Gastrocnemius medialis (tissue), 4 donors: ENCODE results near the gene AFTPH. TPM values are rescaled to one million over a fixed set of nuclear protein-coding genes. Genes with fewer than 3 reads are reported as not detected.
A peak's percentile ranks its signal among the peaks of the same experiment; 100 is the strongest.

Experiments
- ATAC-seq, 2 donors: fragments of 150-250 bp; one replicate each; pipeline ENCODE4 v1.9.1; 2016
- DNase-seq, 2 donors: peaks; one replicate each; pipeline ENCODE4 v3.0.0-alpha.2; 2019
- H3K27ac ChIP-seq, 4 donors: fragments of 200-600 bp; sonication (generic); 1 replicate in 1 of 4; 2 replicates in 3 of 4; pipeline ENCODE4 v1.5.1; 2016 to 2018; ENCODE audit warnings: mild to moderate bottlenecking in 2 of 4, moderate library complexity in 1 of 4
- H3K27me3 ChIP-seq, 3 donors: fragments of 200-600 bp; sonication (generic) in 2 of 3; 1 replicate in 1 of 3; 2 replicates in 2 of 3; pipeline versions ENCODE4 v1.5.1 to v1.6.0; 2016 to 2019; ENCODE audit warnings: mild to moderate bottlenecking in 1 of 3, moderate library complexity in 1 of 3
- H3K36me3 ChIP-seq, 2 donors: fragments of 200-600 bp; sonication (generic) in 1 of 2; one replicate each; pipeline ENCODE4 v1.5.1; 2017 to 2018
- H3K4me1 ChIP-seq, 2 donors: fragments of 200-600 bp; sonication (generic) in 1 of 2; one replicate each; pipeline ENCODE4 v1.5.1; 2016 to 2017; ENCODE audit warnings: mild to moderate bottlenecking in 2 of 2
- H3K4me3 ChIP-seq, 4 donors: fragments of 200-600 bp; sonication (generic) in 3 of 4; 1 replicate in 1 of 4; 2 replicates in 3 of 4; pipeline ENCODE4 v1.5.1; 2016 to 2019; ENCODE audit warnings: mild to moderate bottlenecking in 2 of 4
- H3K9me3 ChIP-seq, 3 donors: fragments of 200-600 bp; sonication (generic) in 2 of 3; 1 replicate in 1 of 3; 2 replicates in 2 of 3; pipeline ENCODE4 v1.5.1; 2016 to 2019
- POLR2A ChIP-seq, 2 donors: fragments of 450-650 bp; IDR thresholded peaks; one replicate each; pipeline ENCODE4 v1.6.1; 2017; ENCODE audit warnings: antibody characterized with exemption in 2 of 2, mild to moderate bottlenecking in 2 of 2, moderate library complexity in 2 of 2
- in situ Hi-C, 4 donors: fragments of 200-750 bp; cut with MboI; loops; one replicate each; pipeline versions ENCODE4 v1.15.0 to v1.8.0; 2017; ENCODE audit warnings: low sequenced_read_pairs in 4 of 4
- intact Hi-C: fragments of 100-400 bp; cut with DNase I; formaldehyde crosslinking; loops from one replicate; pipeline ENCODE4 v1.15.1; 2023; ENCODE audit warnings: low total_unique reads
- microRNA-seq, 2 donors: library from miRNA; unstranded; fragments of <30 nt; microRNA quantifications; one replicate each; pipeline ENCODE4, GENCODE V29; 2016; ENCODE audit warnings: borderline replicate concordance in 2 of 2
- total RNA-seq, 4 donors: library from RNA; depleted of rRNA; stranded (reverse); fragments of >200 nt; gene quantifications; one replicate each; pipeline versions ENCODE4 v1.1.0 to v1.2.3, GENCODE V29; 2016
- TF ChIP-seq, protein P1 (sequence below), 5 experiments: fragments of 450-650 bp in 3 of 5; fragments of 200-600 bp in 2 of 5; sonication (generic) in 2 of 5; IDR thresholded peaks in 4 of 5; conservative IDR thresholded peaks in 1 of 5; 1 replicate in 4 of 5; 2 replicates in 1 of 5; pipeline ENCODE4 v1.5.1; 2016 to 2019; ENCODE audit warnings: antibody characterized with exemption in 5 of 5, mild to moderate bottlenecking in 3 of 5, moderate library complexity in 3 of 5

Gene AFTPH
- total RNA-seq, 4 donors from 2014 or later, result 13.9 to 18.1 (median 14.8) TPM

DNA sequence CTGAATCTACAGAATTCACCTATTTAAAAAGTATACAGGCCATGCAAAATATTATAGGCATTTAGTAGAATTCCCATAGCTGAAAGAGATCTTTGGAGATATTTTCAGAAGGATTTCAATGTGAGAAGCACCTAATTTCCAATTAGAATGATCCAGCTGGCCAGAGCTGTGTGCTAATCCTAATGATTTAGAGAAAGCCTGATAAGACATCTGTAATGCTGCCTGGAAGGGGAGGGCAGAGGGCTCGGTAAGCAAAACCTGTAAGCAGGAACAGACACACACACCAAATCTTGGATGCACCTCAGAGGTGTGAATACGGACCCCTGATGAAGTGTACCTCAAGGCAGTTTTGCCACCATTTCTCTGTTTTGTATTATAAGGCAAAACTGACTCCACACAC is 115.6 kb downstream of the AFTPH start:
- Histone ChIP-seq H3K27ac (no peak overlapping the region), H3K4me3 (no peak overlapping the region), H3K4me1 (peaks cover 40 to 44% of the 10 kb centered on the region in 2 donors), H3K9me3 (no peaks in the 10 kb centered on the region), H3K36me3 (peaks cover 0 to 19% of the 10 kb centered on the region in 2 donors), H3K27me3 (no peaks in the 10 kb centered on the region)
- ATAC-seq (no peak), DNase-seq (no peak)
- TF ChIP-seq, protein P1, sequence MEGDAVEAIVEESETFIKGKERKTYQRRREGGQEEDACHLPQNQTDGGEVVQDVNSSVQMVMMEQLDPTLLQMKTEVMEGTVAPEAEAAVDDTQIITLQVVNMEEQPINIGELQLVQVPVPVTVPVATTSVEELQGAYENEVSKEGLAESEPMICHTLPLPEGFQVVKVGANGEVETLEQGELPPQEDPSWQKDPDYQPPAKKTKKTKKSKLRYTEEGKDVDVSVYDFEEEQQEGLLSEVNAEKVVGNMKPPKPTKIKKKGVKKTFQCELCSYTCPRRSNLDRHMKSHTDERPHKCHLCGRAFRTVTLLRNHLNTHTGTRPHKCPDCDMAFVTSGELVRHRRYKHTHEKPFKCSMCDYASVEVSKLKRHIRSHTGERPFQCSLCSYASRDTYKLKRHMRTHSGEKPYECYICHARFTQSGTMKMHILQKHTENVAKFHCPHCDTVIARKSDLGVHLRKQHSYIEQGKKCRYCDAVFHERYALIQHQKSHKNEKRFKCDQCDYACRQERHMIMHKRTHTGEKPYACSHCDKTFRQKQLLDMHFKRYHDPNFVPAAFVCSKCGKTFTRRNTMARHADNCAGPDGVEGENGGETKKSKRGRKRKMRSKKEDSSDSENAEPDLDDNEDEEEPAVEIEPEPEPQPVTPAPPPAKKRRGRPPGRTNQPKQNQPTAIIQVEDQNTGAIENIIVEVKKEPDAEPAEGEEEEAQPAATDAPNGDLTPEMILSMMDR (IDR thresholded peaks at IDR 0.05 in 4 of 5, conservative IDR thresholded peaks at IDR 0.05 in 1 of 5), result no peak
- no peak for TF ChIP-seq POLR2A (IDR thresholded peaks at IDR 0.05)
- in situ Hi-C loops, result loop anchor here in 2 of 4 donors (10.0 to 25.0 kb wide), 2 partner anchors 225 to 398 kb away; no protein-coding TSS in a partner anchor
- intact Hi-C loops, result loop anchor here (5.0 to 10.0 kb wide), 2 partner anchors 307 to 1795 kb away; partner anchors contain the start of gene MEIS1

DNA sequence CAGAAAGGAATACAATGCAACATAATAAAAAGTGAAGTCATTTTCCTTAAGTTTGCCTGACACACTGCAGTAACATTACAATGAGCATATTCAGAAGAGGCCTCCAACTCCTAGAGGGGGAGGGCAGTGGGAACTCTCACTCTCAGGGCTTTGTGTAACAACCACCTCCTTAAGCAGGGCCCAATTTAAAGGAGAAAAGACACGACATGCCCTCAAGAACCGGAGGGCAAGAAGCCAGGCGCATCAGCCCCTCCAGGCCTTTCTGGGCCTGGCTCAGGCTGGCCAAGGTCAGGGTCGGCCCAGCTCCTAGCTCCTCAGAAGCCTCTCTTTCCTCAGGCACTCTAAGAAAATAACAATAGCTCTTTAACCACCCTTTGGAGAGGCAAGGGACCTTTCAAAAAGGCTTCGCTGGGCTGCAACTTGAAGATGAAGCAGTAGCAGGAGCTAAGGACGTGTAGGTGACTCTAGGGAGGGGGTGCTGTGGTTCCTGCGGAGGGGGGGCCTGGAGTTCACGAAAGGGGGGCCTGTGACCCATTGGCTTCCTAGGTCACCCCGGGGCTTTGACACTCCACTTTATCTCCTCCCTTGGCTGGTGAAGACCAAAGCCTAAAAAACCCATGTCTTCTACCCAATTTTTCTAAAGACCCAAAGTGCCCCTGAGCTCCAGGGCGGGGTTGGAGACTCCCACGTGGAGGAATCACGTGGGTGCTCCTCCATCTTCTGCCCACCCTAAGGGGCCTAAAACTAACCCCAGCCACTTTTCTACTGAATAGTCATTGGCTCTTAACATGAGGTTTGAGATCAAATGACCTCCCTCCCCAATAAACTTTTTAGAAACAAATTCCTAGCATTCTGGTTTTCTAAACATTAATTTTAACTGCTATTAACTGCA is 116.3 kb downstream of the AFTPH start:
- Histone ChIP-seq H3K4me3 (no peak overlapping the region), H3K36me3 (peaks cover 0 to 12% of the 10 kb centered on the region in 2 donors), H3K27ac (peak overlapping the region in 2 of 4 donors; percentile 1 to 2), H3K27me3 (no peaks in the 10 kb centered on the region), H3K4me1 (peaks cover 41 to 47% of the 10 kb centered on the region in 2 donors), H3K9me3 (no peaks in the 10 kb centered on the region)
- no peak for ATAC-seq
- intact Hi-C loops, result loop anchor here (5.0 to 10.0 kb wide), 2 partner anchors 308 to 1794 kb away; partner anchors contain the start of gene MEIS1
- no peak for TF ChIP-seq POLR2A (IDR thresholded peaks at IDR 0.05)
- in situ Hi-C loops, result loop anchor here in 2 of 4 donors (10.0 to 25.0 kb wide), 2 partner anchors 224 to 397 kb away; no protein-coding TSS in a partner anchor
- no peak for DNase-seq

DNA sequence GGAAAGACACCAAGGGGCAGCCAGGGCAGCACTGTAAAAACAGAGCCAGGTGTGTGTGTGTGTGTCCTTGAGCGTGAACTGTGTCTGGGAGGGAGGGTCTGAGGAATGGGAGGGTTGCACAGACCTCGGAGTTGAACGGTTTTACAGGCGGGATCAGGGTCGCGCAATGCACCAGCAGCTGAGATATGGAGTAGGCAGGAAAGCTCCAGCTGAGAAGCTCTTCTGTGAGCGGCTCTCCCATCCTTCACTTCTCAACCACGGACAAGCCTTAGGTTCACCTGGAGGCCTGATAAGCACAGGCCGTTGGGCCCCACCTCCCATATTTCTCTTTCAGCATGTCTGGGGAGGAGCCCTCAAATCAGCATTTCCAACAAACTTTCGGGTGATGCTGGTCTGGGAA is 117.5 kb downstream of the AFTPH start:
- Histone ChIP-seq H3K4me1 (peaks cover 52 to 59% of the 10 kb centered on the region in 2 donors), H3K9me3 (no peaks in the 10 kb centered on the region), H3K4me3 (no peak overlapping the region), H3K27ac (no peak overlapping the region), H3K36me3 (no peaks in the 10 kb centered on the region), H3K27me3 (no peaks in the 10 kb centered on the region)
- no peak for ATAC-seq
- in situ Hi-C loops, result loop anchor here in 2 of 4 donors (10.0 to 25.0 kb wide), 2 partner anchors 223 to 396 kb away; no protein-coding TSS in a partner anchor
- no peak for TF ChIP-seq POLR2A (IDR thresholded peaks at IDR 0.05)
- TF ChIP-seq, protein P1 (IDR thresholded peaks at IDR 0.05 in 4 of 5, conservative IDR thresholded peaks at IDR 0.05 in 1 of 5), result no peak
- intact Hi-C loops, result loop anchor here (5.0 to 10.0 kb wide), 2 partner anchors 309 to 1793 kb away; partner anchors contain the start of gene MEIS1
- DNase-seq, result no peak

Small RNA genes within 50 kb of the gene (microRNA-seq; reads per million reads assigned to microRNA genes)
- gene MIR4434, result 0 reads per million in 2 donors

Other genes starting within 250 kb of the AFTPH start
- 10 to 100 TPM in 1 of 4 donors, 1 to 10 TPM in 3; 3.8 to 19.6 (median 6.5) TPM for gene LGALSL, start 70.2 kb upstream of the AFTPH start, total RNA-seq
- 10 to 100 TPM in 1 of 4 donors, 1 to 10 TPM in 3; 7.3 to 10.6 (median 8.7) TPM for gene SERTAD2, start 129.6 kb downstream of the AFTPH start, total RNA-seq